Thyroid gland (tissue), 4 donors: Measurements from ENCODE around the gene ABCC3.

Experiments used
- POLR2A ChIP-seq, 2 donors: fragments of 450-650 bp; IDR thresholded peaks; one replicate each; pipeline ENCODE4 v1.6.1; 2017; ENCODE audit warnings: antibody characterized with exemption in 2 of 2, mild to moderate bottlenecking in 2 of 2, moderate library complexity in 1 of 2
- TF ChIP-seq, protein P1 (sequence below), 6 experiments: fragments of 200-600 bp in 3 of 6; fragments of 450-650 bp in 3 of 6; sonication (generic) in 3 of 6; IDR thresholded peaks; one replicate each; pipeline ENCODE4 v1.5.1; 2016 to 2019; ENCODE audit warnings: antibody characterized with exemption in 6 of 6, mild to moderate bottlenecking in 2 of 6, inconsistent platforms in 1 of 6, moderate library complexity in 1 of 6

DNA sequence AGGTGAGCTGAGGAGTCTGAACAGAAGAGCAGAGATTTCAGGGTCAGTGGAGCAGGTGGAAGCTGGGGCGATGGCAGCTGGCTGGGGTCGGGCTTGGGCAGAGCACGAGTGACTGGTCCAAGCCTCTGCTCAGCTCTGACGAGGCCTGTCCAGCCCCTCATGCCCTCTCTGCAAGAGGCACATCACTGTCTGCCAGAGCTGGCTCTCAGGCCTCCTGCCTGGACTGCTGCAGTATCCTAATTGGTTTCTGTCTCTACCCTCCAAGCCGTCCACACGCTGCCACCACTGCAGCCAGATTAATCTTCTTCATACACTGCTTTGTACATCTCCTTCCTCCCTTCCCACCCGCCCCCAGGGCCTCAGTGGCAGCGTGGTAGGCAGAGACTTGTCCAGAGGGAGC, 48.8 kb upstream of the ABCC3 start:
- TF ChIP-seq POLR2A (IDR thresholded peaks at IDR 0.05), result no peak
- TF ChIP-seq, protein P1, sequence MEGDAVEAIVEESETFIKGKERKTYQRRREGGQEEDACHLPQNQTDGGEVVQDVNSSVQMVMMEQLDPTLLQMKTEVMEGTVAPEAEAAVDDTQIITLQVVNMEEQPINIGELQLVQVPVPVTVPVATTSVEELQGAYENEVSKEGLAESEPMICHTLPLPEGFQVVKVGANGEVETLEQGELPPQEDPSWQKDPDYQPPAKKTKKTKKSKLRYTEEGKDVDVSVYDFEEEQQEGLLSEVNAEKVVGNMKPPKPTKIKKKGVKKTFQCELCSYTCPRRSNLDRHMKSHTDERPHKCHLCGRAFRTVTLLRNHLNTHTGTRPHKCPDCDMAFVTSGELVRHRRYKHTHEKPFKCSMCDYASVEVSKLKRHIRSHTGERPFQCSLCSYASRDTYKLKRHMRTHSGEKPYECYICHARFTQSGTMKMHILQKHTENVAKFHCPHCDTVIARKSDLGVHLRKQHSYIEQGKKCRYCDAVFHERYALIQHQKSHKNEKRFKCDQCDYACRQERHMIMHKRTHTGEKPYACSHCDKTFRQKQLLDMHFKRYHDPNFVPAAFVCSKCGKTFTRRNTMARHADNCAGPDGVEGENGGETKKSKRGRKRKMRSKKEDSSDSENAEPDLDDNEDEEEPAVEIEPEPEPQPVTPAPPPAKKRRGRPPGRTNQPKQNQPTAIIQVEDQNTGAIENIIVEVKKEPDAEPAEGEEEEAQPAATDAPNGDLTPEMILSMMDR (IDR thresholded peaks at IDR 0.05), result no peak
